H1 (cell line): ENCODE measurements around the gene THRB. TPM values are rescaled to one million over a fixed set of nuclear protein-coding genes. Genes with fewer than 3 reads are reported as not detected.

Experiments used
- CTCF ChIA-PET: fragments of 300-600 bp; sonication (Branson Sonifier 250); formaldehyde crosslinking; loops from one replicate; lab custom pipeline; 2021; ENCODE audit not compliant: partially characterized antibody; lab: Charles Lee
- POLR2A ChIA-PET: fragments of 300-600 bp; sonication (Branson Sonifier 250); formaldehyde crosslinking; loops from one replicate; lab custom pipeline; 2021; ENCODE audit warnings: inconsistent platforms; ENCODE audit not compliant: partially characterized antibody; lab: Charles Lee
- DNase-seq, 2 experiments: peaks; one replicate each; pipeline versions ENCODE4 v3.0.0 to v3.0.0-alpha.2; 2010 to 2022; ENCODE audit warnings: low spot score in 2 of 2, low read depth in 1 of 2, mixed read lengths in 1 of 2
- FAIRE-seq: peaks from 2 replicates; lab custom pipeline; 2011; peaks lifted over from hg19 to GRCh38; lab: Jason Lieb, UNC
- H2AFZ ChIP-seq: 2 replicates; pipeline ENCODE4 v1.8.1; 2012; ENCODE audit warnings: low read length, inconsistent platforms
- H2AK5ac ChIP-seq: 2 replicates; pipeline ENCODE4 v1.6.1; 2013; ENCODE audit warnings: low read depth, low read length
- H2BK120ac ChIP-seq: replicated peaks from 2 replicates; pipeline ENCODE3; 2013; ENCODE audit warnings: low read depth, low read length, inconsistent platforms
- H2BK12ac ChIP-seq: 2 replicates; pipeline ENCODE4 v1.6.1; 2013; ENCODE audit warnings: low read depth, low read length
- H2BK15ac ChIP-seq: 2 replicates; pipeline ENCODE4 v1.6.1; 2013; ENCODE audit warnings: low read length
- H2BK20ac ChIP-seq: 2 replicates; pipeline ENCODE4 v1.6.1; 2013; ENCODE audit warnings: low read length
- H2BK5ac ChIP-seq: 2 replicates; pipeline ENCODE4 v1.6.1; 2013; ENCODE audit warnings: low read depth, low read length
- H3K14ac ChIP-seq: 2 replicates; pipeline ENCODE4 v1.6.1; 2013; ENCODE audit warnings: inconsistent platforms; ENCODE audit not compliant: insufficient read length
- H3K18ac ChIP-seq: 2 replicates; pipeline ENCODE4 v1.6.1; 2013; ENCODE audit warnings: low read length; ENCODE audit errors: extremely low read depth
- H3K23ac ChIP-seq: 2 replicates; pipeline ENCODE4 v1.6.1; 2013; ENCODE audit warnings: inconsistent platforms; ENCODE audit not compliant: insufficient read length
- H3K23me2 ChIP-seq: 2 replicates; pipeline ENCODE4 v1.6.1; 2013; ENCODE audit warnings: low read depth, low read length
- H3K27ac ChIP-seq: 2 replicates; pipeline ENCODE4 v1.6.1; 2011; ENCODE audit warnings: low read depth, low read length, inconsistent platforms
- H3K27me3 ChIP-seq, 4 experiments: replicated peaks in 1 of 4; 1 replicate in 1 of 4; 2 replicates in 3 of 4; pipeline versions ENCODE4 v1.6.1 to v1.8.1; 2011 to 2013; ENCODE audit warnings: low read length in 3 of 4, mild to moderate bottlenecking in 3 of 4, inconsistent platforms in 2 of 4, mixed read lengths in 2 of 4, moderate library complexity in 1 of 4; ENCODE audit not compliant: control insufficient read depth in 3 of 4, insufficient read depth in 3 of 4; ENCODE audit errors: extremely low read depth in 1 of 4
- H3K36me3 ChIP-seq, 4 experiments: 2 replicates each; pipeline versions ENCODE4 v1.6.1 to v1.8.1; 2011 to 2013; ENCODE audit warnings: mild to moderate bottlenecking in 4 of 4, low read length in 3 of 4, moderate library complexity in 2 of 4, control low read depth in 1 of 4, inconsistent platforms in 1 of 4; ENCODE audit not compliant: insufficient read depth in 4 of 4, control insufficient read depth in 2 of 4
- H3K4ac ChIP-seq: replicated peaks from 2 replicates; pipeline ENCODE3; 2013; ENCODE audit warnings: low read length, low read depth, mixed read lengths, inconsistent platforms; ENCODE audit not compliant: insufficient read length
- H3K4me1 ChIP-seq, 4 experiments: replicated peaks in 1 of 4; 1 replicate in 1 of 4; 2 replicates in 3 of 4; pipeline versions ENCODE4 v1.6.1 to v1.8.1; 2011 to 2013; ENCODE audit warnings: low read length in 3 of 4, inconsistent platforms in 2 of 4, mixed read lengths in 1 of 4; ENCODE audit not compliant: insufficient read depth in 4 of 4, control insufficient read depth in 3 of 4
- H3K4me2 ChIP-seq, 2 experiments: 2 replicates each; pipeline versions ENCODE4 v1.6.1 to v1.8.1; 2011 to 2013; ENCODE audit warnings: low read depth in 2 of 2, low read length in 2 of 2, control low read depth in 1 of 2, inconsistent platforms in 1 of 2, mild to moderate bottlenecking in 1 of 2; ENCODE audit not compliant: insufficient read depth in 1 of 2
- H3K4me3 ChIP-seq, 4 experiments: fragments of 200-600, 300-600 bp in 1 of 4; sonication (generic), shearing (Covaris generic), sonication (Bioruptor Twin) in 1 of 4; 2 replicates each; pipeline versions ENCODE4 v1.5.1 to v1.8.1; 2011 to 2016; ENCODE audit warnings: low read length in 4 of 4, low read depth in 3 of 4, control low read depth in 2 of 4, inconsistent platforms in 2 of 4, mild to moderate bottlenecking in 2 of 4, mixed read lengths in 1 of 4, moderate library complexity in 1 of 4; ENCODE audit not compliant: insufficient read depth in 2 of 4; ENCODE audit errors: extremely low read depth in 1 of 4
- H3K56ac ChIP-seq: replicated peaks from 2 replicates; pipeline ENCODE3; 2013; ENCODE audit warnings: low read depth, mild to moderate bottlenecking, mixed read lengths, low read length, inconsistent platforms; ENCODE audit not compliant: insufficient read length
- H3K79me1 ChIP-seq: 2 replicates; pipeline ENCODE4 v1.6.1; 2013; ENCODE audit warnings: low read depth, low read length, control low read depth
- H3K79me2 ChIP-seq, 2 experiments: 2 replicates each; pipeline versions ENCODE4 v1.6.1 to v1.8.1; 2012 to 2013; ENCODE audit warnings: low read length in 2 of 2, mild to moderate bottlenecking in 2 of 2, inconsistent platforms in 1 of 2; ENCODE audit not compliant: insufficient read depth in 2 of 2, control insufficient read depth in 1 of 2
- H3K9ac ChIP-seq, 4 experiments: replicated peaks in 1 of 4; 1 replicate in 1 of 4; 2 replicates in 3 of 4; pipeline versions ENCODE4 v1.6.1 to v1.8.1; 2011 to 2013; ENCODE audit warnings: low read depth in 3 of 4, low read length in 3 of 4, control low read depth in 2 of 4, mild to moderate bottlenecking in 2 of 4, moderate library complexity in 2 of 4, inconsistent platforms in 1 of 4; ENCODE audit errors: extremely low read depth in 1 of 4
- H3K9me3 ChIP-seq, 2 experiments: 2 replicates each; pipeline versions ENCODE4 v1.6.1 to v1.8.1; 2012 to 2013; ENCODE audit warnings: mild to moderate bottlenecking in 2 of 2, moderate library complexity in 2 of 2, control low read depth in 1 of 2, inconsistent platforms in 1 of 2, low read depth in 1 of 2, low read length in 1 of 2, mixed read lengths in 1 of 2; ENCODE audit not compliant: insufficient read depth in 2 of 2
- H4K20me1 ChIP-seq, 2 experiments: replicated peaks in 1 of 2; 2 replicates each; pipeline versions ENCODE3 to v1.8.1; 2011 to 2013; ENCODE audit warnings: inconsistent platforms in 2 of 2, low read length in 2 of 2, mild to moderate bottlenecking in 1 of 2; ENCODE audit not compliant: insufficient read depth in 2 of 2, control insufficient read depth in 1 of 2
- H4K5ac ChIP-seq: 2 replicates; pipeline ENCODE4 v1.6.1; 2013; ENCODE audit warnings: low read length, low read depth, mixed read lengths, inconsistent platforms; ENCODE audit not compliant: insufficient read length
- H4K8ac ChIP-seq: 2 replicates; pipeline ENCODE4 v1.8.0; 2013; ENCODE audit warnings: mild to moderate bottlenecking, moderate library complexity, low read length, inconsistent platforms; ENCODE audit not compliant: insufficient read depth; ENCODE audit errors: extremely low read depth
- H4K91ac ChIP-seq: replicated peaks from 2 replicates; pipeline ENCODE3; 2013; ENCODE audit warnings: low read length, mixed read lengths, inconsistent platforms; ENCODE audit not compliant: insufficient read length
- CHD2 ChIP-seq: IDR thresholded peaks from 2 replicates; pipeline ENCODE4 v1.6.1; 2012; ENCODE audit warnings: low read length, improper control_type of control experiment
- E2F6 ChIP-seq: IDR thresholded peaks from 2 replicates; pipeline ENCODE4 v1.6.1; 2012; ENCODE audit warnings: inconsistent platforms
- EGR1 ChIP-seq: IDR thresholded peaks from 2 replicates; pipeline ENCODE4 v1.6.1; 2011; ENCODE audit warnings: low read depth, low read length, borderline replicate concordance
- HDAC6 ChIP-seq: IDR thresholded peaks from one replicate; pipeline ENCODE4 v1.7.1; 2012; ENCODE audit warnings: low read depth, mild to moderate bottlenecking, inconsistent platforms, low read length, moderate library complexity
- JUND ChIP-seq: IDR thresholded peaks from 2 replicates; pipeline ENCODE4 v1.6.1; 2011; ENCODE audit warnings: mild to moderate bottlenecking, improper control_type of control experiment, low read length
- KDM4A ChIP-seq: IDR thresholded peaks from one replicate; pipeline ENCODE4 v1.7.1; 2012; ENCODE audit warnings: low read depth, mild to moderate bottlenecking, moderate library complexity, low read length, inconsistent platforms; ENCODE audit not compliant: severe bottlenecking
- MAX ChIP-seq: IDR thresholded peaks from 2 replicates; pipeline ENCODE4 v1.6.1; 2012; ENCODE audit warnings: inconsistent platforms
- RAD21 ChIP-seq, 2 experiments: IDR thresholded peaks in 1 of 2; conservative IDR thresholded peaks in 1 of 2; 2 replicates each; pipeline ENCODE4 v1.6.1; 2011; ENCODE audit warnings: low read depth in 2 of 2, low read length in 2 of 2, improper control_type of control experiment in 1 of 2, inconsistent platforms in 1 of 2, mild to moderate bottlenecking in 1 of 2, moderate library complexity in 1 of 2
- SAP30 ChIP-seq: fragments of 300-600 bp; sonication (generic); IDR thresholded peaks from 2 replicates; pipeline ENCODE4 v1.7.1; 2012; ENCODE audit warnings: low read length, moderate library complexity, mild to moderate bottlenecking, inconsistent platforms; ENCODE audit not compliant: insufficient read depth, insufficient replicate concordance
- TBP ChIP-seq: IDR thresholded peaks from 2 replicates; pipeline ENCODE4 v1.6.1; 2011; ENCODE audit warnings: low read depth, low read length, improper control_type of control experiment
- TCF12 ChIP-seq: IDR thresholded peaks from 2 replicates; pipeline ENCODE4 v1.6.1; 2011; ENCODE audit warnings: low read depth, mild to moderate bottlenecking, low read length
- YY1 ChIP-seq: IDR thresholded peaks from 2 replicates; pipeline ENCODE4 v1.6.1; 2011; ENCODE audit warnings: low read depth, mild to moderate bottlenecking, low read length
- WGBS, 2 experiments: shearing (Covaris generic) in 1 of 2; methylation state at CpG; one replicate each; pipeline versions ENCODE4 v1.1.6 to v1.1.7; 2013 to 2015; ENCODE audit warnings: low lambda C conversion rate in 2 of 2, mixed read lengths in 2 of 2, inconsistent platforms in 1 of 2, low coverage in 1 of 2, missing lambda C conversion rate in 1 of 2; ENCODE audit not compliant: insufficient replicate concordance in 2 of 2, insufficient coverage in 1 of 2, insufficient read length in 1 of 2; ENCODE audit errors: extremely low coverage in 1 of 2, missing lambda C conversion rate in 1 of 2; 5-methylcytosine and 5-hydroxymethylcytosine counted together
- polyA plus RNA-seq, 7 experiments: library from polyadenylated mRNA; depleted of rRNA in 3 of 7; stranded (reverse) in 5 of 7; unstranded in 2 of 7; fragments of >200 nt in 5 of 7; fragments of 200-250 nt in 2 of 7; gene quantifications; 1 replicate in 5 of 7; 2 replicates in 1 of 7; 4 replicates in 1 of 7; pipeline versions ENCODE4 v1.2.1 to v1.2.3, GENCODE V29; 2011 to 2013; ENCODE audit warnings: missing spikeins in 2 of 7, mixed read lengths in 2 of 7
- total RNA-seq: library from RNA; stranded (reverse); fragmentation: NEBNext Ultra II Directional; extraction: Animal tissue kit (Norgen Biotek cat#: 25700); gene quantifications from 2 replicates; pipeline ENCODE4 v1.2.1, GENCODE V29; 2021

THRB gene
- total and polyA plus RNA-seq, 2 of the 8 experiments (the other 6 are each of a cell fraction or from before 2014, with no cell fraction given), result 0.98 to 3.9 TPM

GRCh38 chr3:24523988-24524727, 29.5 kb upstream of the THRB start:
- Histone ChIP-seq H3K27me3 (peaks cover 25 to 39% (median 36%) of the 10 kb centered on the region in 4 experiments), H4K20me1 (peaks cover 3 to 4% of the 10 kb centered on the region in 2 experiments), H3K4me2 (no peak overlapping the region), H3K9ac (no peak overlapping the region), H4K8ac (no peak overlapping the region), H4K91ac (no peak overlapping the region), H3K79me2 (no peaks in the 10 kb centered on the region), H3K9me3 (no peaks in the 10 kb centered on the region), H3K36me3 (no peaks in the 10 kb centered on the region), H2BK12ac (no peak overlapping the region), H2BK15ac (no peak overlapping the region), H3K18ac (no peak overlapping the region), H3K23ac (no peak overlapping the region), H3K4ac (no peak overlapping the region), H3K4me3 (no peak overlapping the region), H2BK120ac (no peak overlapping the region), H3K14ac (no peak overlapping the region), H2AFZ (no peak overlapping the region), H2AK5ac (no peak overlapping the region), H4K5ac (no peak overlapping the region), H3K23me2 (peaks cover 12% of the 10 kb centered on the region; the same call in 1 of the 2 replicates), H3K27ac (no peak overlapping the region), H3K4me1 (peaks cover 4 to 14% (median 8%) of the 10 kb centered on the region in 4 experiments), H3K79me1 (no peaks in the 10 kb centered on the region), H3K56ac (no peak overlapping the region), H2BK5ac (no peak overlapping the region), H2BK20ac (no peak overlapping the region)
- FAIRE-seq (no peak), DNase-seq (no peak)
- CTCF ChIA-PET, result interaction anchor here (0.8 to 1.4 kb wide), 2 partner anchors 220 to 259 kb away, joined by 3 to 4 read pairs; no protein-coding TSS in a partner anchor
- 88% methylated on average over 3 of the region's 3 CpGs; no CpG with 5 or more reads in 1 of the 2 experiments for WGBS, 2 experiments
- POLR2A ChIA-PET, result no interaction called here
- TF ChIP-seq MAX, result no peak
- TF ChIP-seq KDM4A, result no peak
- no peak for TF ChIP-seq TBP
- no peak for TF ChIP-seq CHD2
- TF ChIP-seq TCF12, result no peak
- TF ChIP-seq RAD21 (IDR thresholded peaks at IDR 0.05 in 1 of 2, conservative IDR thresholded peaks at IDR 0.05 in 1 of 2; ENCODE audit: low read depth in 2 of 2, low read length in 2 of 2), result no peak
- TF ChIP-seq EGR1, result no peak
- no peak for TF ChIP-seq HDAC6
- no peak for TF ChIP-seq SAP30
- TF ChIP-seq YY1, result no peak
- TF ChIP-seq JUND, result no peak
- TF ChIP-seq E2F6, result no peak
